ENCODE results near the gene DDB1.
A peak's percentile ranks its signal among the peaks of the same experiment; 100 is the strongest.

Gene DDB1

GRCh38 chr11:61368646-61369045, 35.7 kb upstream of the DDB1 start:
- FAIRE-seq, result no peak
- DNase-seq (ENCODE audit: insufficient read length, low spot score), result no peak
- TF ChIP-seq PAX5 (IDR thresholded peaks at IDR 0.05; ENCODE audit: insufficient read depth, low read length, severe bottlenecking) (no peak), TAF1 (IDR thresholded peaks at IDR 0.05; ENCODE audit: low read depth, low read length) (no peak), SPI1 (IDR thresholded peaks at IDR 0.05; ENCODE audit: low read depth, low read length) (no peak), POLR2A (IDR thresholded peaks at IDR 0.05; ENCODE audit: low read depth, low read length) (no peak), POU2F2 (IDR thresholded peaks at IDR 0.05; ENCODE audit: low read depth, low read length) (no peak), POLR2AphosphoS5 (IDR thresholded peaks at IDR 0.05; ENCODE audit: low read depth, low read length) (no peak)

- no peak for TF ChIP-seq POU2F2 (IDR thresholded peaks at IDR 0.05; ENCODE audit: low read depth, low read length)
- no peak for TF ChIP-seq SPI1 (IDR thresholded peaks at IDR 0.05; ENCODE audit: low read depth, low read length)
- no peak for TF ChIP-seq PAX5 (IDR thresholded peaks at IDR 0.05; ENCODE audit: insufficient read depth, low read length, severe bottlenecking)
- no peak for TF ChIP-seq POLR2AphosphoS5 (IDR thresholded peaks at IDR 0.05; ENCODE audit: low read depth, low read length)
- no peak for TF ChIP-seq POLR2A (IDR thresholded peaks at IDR 0.05; ENCODE audit: low read depth, low read length)
- TF ChIP-seq TAF1 (IDR thresholded peaks at IDR 0.05; ENCODE audit: low read depth, low read length), result no peak
- no peak for DNase-seq (ENCODE audit: insufficient read length, low spot score)
- FAIRE-seq, result no peak
Observed at GRCh38 chr11:61367406-61367805, 34.5 kb upstream of the DDB1 start.

GRCh38 chr11:61364012-61364675, 31.2 kb upstream of the DDB1 start:
- DNase-seq (ENCODE audit: insufficient read length, low spot score) (no peak), FAIRE-seq (no peak)
- TF ChIP-seq SPI1 (IDR thresholded peaks at IDR 0.05; ENCODE audit: low read depth, low read length) (no peak), POU2F2 (IDR thresholded peaks at IDR 0.05; ENCODE audit: low read depth, low read length) (no peak), POLR2A (IDR thresholded peaks at IDR 0.05; ENCODE audit: low read depth, low read length) (no peak), PAX5 (IDR thresholded peaks at IDR 0.05; ENCODE audit: insufficient read depth, low read length, severe bottlenecking) (no peak), TAF1 (IDR thresholded peaks at IDR 0.05; ENCODE audit: low read depth, low read length) (no peak), POLR2AphosphoS5 (IDR thresholded peaks at IDR 0.05; ENCODE audit: low read depth, low read length) (no peak)

- TF ChIP-seq POU2F2 (IDR thresholded peaks at IDR 0.05; ENCODE audit: low read depth, low read length), result 0 out of 2 replicates have a peak, but pooled peaks have one; percentile 15
- TF ChIP-seq TAF1 (IDR thresholded peaks at IDR 0.05; ENCODE audit: low read depth, low read length), result no peak
- DNase-seq (ENCODE audit: insufficient read length, low spot score) (no peak), FAIRE-seq (no peak)
Observed at GRCh38 chr11:61362542-61362875, 29.6 kb upstream of the DDB1 start.

- FAIRE-seq (peak; percentile 85), DNase-seq (ENCODE audit: insufficient read length, low spot score) (peak; percentile 80)
- TF ChIP-seq SPI1 (IDR thresholded peaks at IDR 0.05; ENCODE audit: low read depth, low read length) (peak; percentile 10; the same call in 1 of the 2 replicates), POLR2A (IDR thresholded peaks at IDR 0.05; ENCODE audit: low read depth, low read length) (peak; percentile 82), TAF1 (IDR thresholded peaks at IDR 0.05; ENCODE audit: low read depth, low read length) (peak; percentile 65; the same call in 1 of the 2 replicates), POU2F2 (IDR thresholded peaks at IDR 0.05; ENCODE audit: low read depth, low read length) (peak; percentile 55; the same call in 1 of the 2 replicates), POLR2AphosphoS5 (IDR thresholded peaks at IDR 0.05; ENCODE audit: low read depth, low read length) (peak; percentile 85), PAX5 (IDR thresholded peaks at IDR 0.05; ENCODE audit: insufficient read depth, low read length, severe bottlenecking) (no peak)
Observed at GRCh38 chr11:61361741-61362541, 29.0 kb upstream of the DDB1 start, which contains the start of the genes CYB561A3 and TMEM138. CYB561A3 (minus strand) TSS chr11:61361882; CDS start chr11:61356713, 5,169 bp downstream. TMEM138 (plus strand) TSS chr11:61362374; CDS start chr11:61364391, 2,017 bp downstream.

GRCh38 chr11:61361237-61361740, 28.4 kb upstream of the DDB1 start:
- DNase-seq (ENCODE audit: insufficient read length, low spot score) (no peak), FAIRE-seq (no peak)
- no peak for TF ChIP-seq POLR2AphosphoS5 (IDR thresholded peaks at IDR 0.05; ENCODE audit: low read depth, low read length)
- no peak for TF ChIP-seq SPI1 (IDR thresholded peaks at IDR 0.05; ENCODE audit: low read depth, low read length)
- no peak for TF ChIP-seq POLR2A (IDR thresholded peaks at IDR 0.05; ENCODE audit: low read depth, low read length)
- TF ChIP-seq POU2F2 (IDR thresholded peaks at IDR 0.05; ENCODE audit: low read depth, low read length), result no peak
- no peak for TF ChIP-seq PAX5 (IDR thresholded peaks at IDR 0.05; ENCODE audit: insufficient read depth, low read length, severe bottlenecking)
- no peak for TF ChIP-seq TAF1 (IDR thresholded peaks at IDR 0.05; ENCODE audit: low read depth, low read length)

GRCh38 chr11:61359516-61359915, 26.6 kb upstream of the DDB1 start:
- DNase-seq (ENCODE audit: insufficient read length, low spot score) (no peak), FAIRE-seq (no peak)
- no peak for TF ChIP-seq SPI1 (IDR thresholded peaks at IDR 0.05; ENCODE audit: low read depth, low read length)
- no peak for TF ChIP-seq POLR2AphosphoS5 (IDR thresholded peaks at IDR 0.05; ENCODE audit: low read depth, low read length)
- no peak for TF ChIP-seq POLR2A (IDR thresholded peaks at IDR 0.05; ENCODE audit: low read depth, low read length)
- no peak for TF ChIP-seq TAF1 (IDR thresholded peaks at IDR 0.05; ENCODE audit: low read depth, low read length)
- no peak for TF ChIP-seq POU2F2 (IDR thresholded peaks at IDR 0.05; ENCODE audit: low read depth, low read length)
- no peak for TF ChIP-seq PAX5 (IDR thresholded peaks at IDR 0.05; ENCODE audit: insufficient read depth, low read length, severe bottlenecking)

GRCh38 chr11:61358566-61358965, 25.7 kb upstream of the DDB1 start:
- DNase-seq (ENCODE audit: insufficient read length, low spot score) (no peak), FAIRE-seq (no peak)
- TF ChIP-seq POLR2AphosphoS5 (IDR thresholded peaks at IDR 0.05; ENCODE audit: low read depth, low read length), result no peak
- no peak for TF ChIP-seq TAF1 (IDR thresholded peaks at IDR 0.05; ENCODE audit: low read depth, low read length)
- no peak for TF ChIP-seq PAX5 (IDR thresholded peaks at IDR 0.05; ENCODE audit: insufficient read depth, low read length, severe bottlenecking)
- no peak for TF ChIP-seq POU2F2 (IDR thresholded peaks at IDR 0.05; ENCODE audit: low read depth, low read length)
- no peak for TF ChIP-seq POLR2A (IDR thresholded peaks at IDR 0.05; ENCODE audit: low read depth, low read length)

- DNase-seq (ENCODE audit: insufficient read length, low spot score) (no peak), FAIRE-seq (no peak)
Observed at GRCh38 chr11:61357894-61358239, 25.0 kb upstream of the DDB1 start.

More at GRCh38 chr11:61357894-61358239, 25.0 kb upstream of the DDB1 start:
- TF ChIP-seq SPI1 (IDR thresholded peaks at IDR 0.05; ENCODE audit: low read depth, low read length) (no peak), POU2F2 (IDR thresholded peaks at IDR 0.05; ENCODE audit: low read depth, low read length) (peak; percentile 39; the same call in 1 of the 2 replicates), POLR2A (IDR thresholded peaks at IDR 0.05; ENCODE audit: low read depth, low read length) (no peak)
